HCT116 (cell line): ENCODE results near the gene TEX101. TPM values are rescaled to one million over a fixed set of nuclear protein-coding genes. Genes with fewer than 3 reads are reported as not detected.
"Not testable (repeated sequence)": the region's sequence is repeated elsewhere in the genome, so short reads cannot be mapped to it uniquely, and the experiment has no call there.

Experiments
- ATAC-seq: fragments of 200-7000 bp; cut with Tn5 transposase; 2 replicates; pipeline ENCODE4 v1.9.1; 2020; ENCODE audit warnings: mild to moderate bottlenecking, moderate library complexity
- BruUV-seq: library from RNA; stranded (reverse); fragments of 400-500 nt; replicated peaks from 2 replicates; lab custom pipeline; 2021; lab: Mats Ljungman, UMichigan
- CTCF ChIA-PET: fragments of 300-600 bp; sonication (Branson Sonifier 250); formaldehyde crosslinking; loops from one replicate; lab custom pipeline; 2021; ENCODE audit warnings: antibody characterized with exemption; lab: Charles Lee
- POLR2A ChIA-PET: fragments of 300-600, 350-600 bp; sonication (Branson Sonifier 250); formaldehyde crosslinking; loops from one replicate; lab custom pipeline; 2021; ENCODE audit warnings: antibody characterized with exemption; lab: Charles Lee
- RAD21 ChIA-PET, 2 experiments: fragments of 300-600 bp; sonication (Branson Sonifier 250); formaldehyde crosslinking; loops; one replicate each; lab custom pipeline; 2023; ENCODE audit warnings: low total read pairs in 2 of 2; ENCODE audit not compliant: uncharacterized antibody in 2 of 2, unreplicated experiment in 2 of 2, low non-redundant PET in 1 of 2; lab: Charles Lee
- DNase-seq: peaks from one replicate; pipeline ENCODE4 v3.0.0-alpha.2; 2010; ENCODE audit warnings: low read depth, low spot score
- H2AFZ ChIP-seq: fragments of 200-600 bp; shearing (Covaris generic), sonication (generic); 2 replicates; pipeline ENCODE4 v1.6.1; 2017; ENCODE audit warnings: low read depth, mixed run types, mixed read lengths, antibody characterized with exemption, low read length; ENCODE audit not compliant: poor library complexity, severe bottlenecking
- H3K27ac ChIP-seq: 2 replicates; pipeline ENCODE4 v1.5.1; 2012; ENCODE audit warnings: low read depth, low read length
- H3K27me3 ChIP-seq: fragments of 200-600 bp; sonication (generic); 2 replicates; pipeline ENCODE4 v1.6.1; 2016; ENCODE audit warnings: mixed run types, low read length, mixed read lengths; ENCODE audit not compliant: insufficient read depth
- H3K36me3 ChIP-seq, 2 experiments: fragments of 200-500 bp in 1 of 2; fragments of 200-600 bp in 1 of 2; sonication (Bioruptor generic) in 1 of 2; sonication (generic) in 1 of 2; 2 replicates each; pipeline versions ENCODE4 v1.5.1 to v1.6.1; 2014 to 2016; ENCODE audit warnings: low read length in 2 of 2, inconsistent platforms in 1 of 2, mixed read lengths in 1 of 2, mixed run types in 1 of 2; ENCODE audit not compliant: insufficient read depth in 2 of 2, control insufficient read depth in 1 of 2
- H3K4me1 ChIP-seq, 2 experiments: fragments of 200-600 bp in 1 of 2; sonication (generic) in 1 of 2; 2 replicates each; pipeline versions ENCODE4 v1.5.1 to v1.6.1; 2012 to 2017; ENCODE audit warnings: low read length in 2 of 2, inconsistent platforms in 1 of 2, mild to moderate bottlenecking in 1 of 2, mixed read lengths in 1 of 2, mixed run types in 1 of 2, moderate library complexity in 1 of 2; ENCODE audit not compliant: insufficient read depth in 2 of 2, control insufficient read depth in 1 of 2
- H3K4me2 ChIP-seq: fragments of 200-600 bp; sonication (generic); 2 replicates; pipeline ENCODE4 v1.6.1; 2017; ENCODE audit warnings: mixed run types, low read length, mixed read lengths
- H3K4me3 ChIP-seq, 2 experiments: fragments of 200-600 bp in 1 of 2; sonication (generic) in 1 of 2; replicated peaks in 1 of 2; 2 replicates each; pipeline ENCODE4 v1.5.1; 2011 to 2016; ENCODE audit warnings: low read length in 2 of 2, control low read depth in 1 of 2, low read depth in 1 of 2, mild to moderate bottlenecking in 1 of 2, mixed read lengths in 1 of 2, mixed run types in 1 of 2
- H3K79me2 ChIP-seq: fragments of 200-600 bp; sonication (generic); 2 replicates; pipeline ENCODE4 v1.6.1; 2017; ENCODE audit warnings: mild to moderate bottlenecking, mixed run types, low read length, moderate library complexity, mixed read lengths; ENCODE audit not compliant: insufficient read depth
- H3K9ac ChIP-seq: fragments of 200-600 bp; sonication (generic); 2 replicates; pipeline ENCODE4 v1.6.1; 2016; ENCODE audit warnings: low read length, mixed read lengths
- H3K9me2 ChIP-seq: fragments of 200-600 bp; sonication (generic), shearing (Covaris generic); 2 replicates; pipeline ENCODE4 v1.6.1; 2017; ENCODE audit warnings: mixed run types, mild to moderate bottlenecking, moderate library complexity; ENCODE audit not compliant: insufficient read depth
- H3K9me3 ChIP-seq, 2 experiments: fragments of 200-500 bp in 1 of 2; fragments of 200-600 bp in 1 of 2; sonication (Bioruptor generic) in 1 of 2; sonication (generic) in 1 of 2; 2 replicates each; pipeline ENCODE4 v1.6.1; 2014 to 2017; ENCODE audit warnings: low read length in 2 of 2, mixed read lengths in 2 of 2, inconsistent platforms in 1 of 2, low read depth in 1 of 2, mild to moderate bottlenecking in 1 of 2, mixed run types in 1 of 2, moderate library complexity in 1 of 2; ENCODE audit not compliant: control insufficient read depth in 1 of 2, insufficient read depth in 1 of 2
- H4K20me1 ChIP-seq: fragments of 200-600 bp; sonication (generic), shearing (Covaris generic); 2 replicates; pipeline ENCODE4 v1.6.1; 2017; ENCODE audit warnings: mixed run types, mild to moderate bottlenecking, moderate library complexity; ENCODE audit not compliant: insufficient read depth
- JUND ChIP-seq: IDR thresholded peaks from 2 replicates; pipeline ENCODE4 v1.6.1; 2012
- SRF ChIP-seq: IDR thresholded peaks from 2 replicates; pipeline ENCODE4 v1.6.1; 2012; ENCODE audit warnings: low read depth
- TCF7L2 ChIP-seq: IDR thresholded peaks from 2 replicates; pipeline ENCODE4 v1.7.0; 2011; ENCODE audit warnings: borderline replicate concordance, inconsistent platforms; ENCODE audit not compliant: insufficient read depth, insufficient read length; ENCODE audit errors: extremely low read depth
- intact Hi-C: fragments of 100-400 bp; cut with micrococcal nuclease; formaldehyde crosslinking; loops from 2 replicates; pipeline ENCODE4 v1.10.0; 2022
- total RNA-seq: library from RNA; stranded (reverse); gene quantifications from one replicate; pipeline ENCODE4 v1.2.1, GENCODE V29; 2021; ENCODE audit not compliant: unreplicated experiment
- TF ChIP-seq, protein P1 (sequence below), 3 experiments: fragments of 200-600 bp in 1 of 3; sonication (generic) in 1 of 3; IDR thresholded peaks in 2 of 3; conservative IDR thresholded peaks in 1 of 3; 2 replicates each; pipeline ENCODE4 v1.5.1; 2012 to 2017; ENCODE audit warnings: low read depth in 2 of 3, low read length in 2 of 3, antibody characterized with exemption in 1 of 3, borderline replicate concordance in 1 of 3, control low read depth in 1 of 3, mild to moderate bottlenecking in 1 of 3, mixed read lengths in 1 of 3, mixed run types in 1 of 3, moderate library complexity in 1 of 3; ENCODE audit not compliant: insufficient read depth in 1 of 3

The TEX101 gene
- total RNA-seq, 1 experiment from 2014 or later, result not detected

DNA sequence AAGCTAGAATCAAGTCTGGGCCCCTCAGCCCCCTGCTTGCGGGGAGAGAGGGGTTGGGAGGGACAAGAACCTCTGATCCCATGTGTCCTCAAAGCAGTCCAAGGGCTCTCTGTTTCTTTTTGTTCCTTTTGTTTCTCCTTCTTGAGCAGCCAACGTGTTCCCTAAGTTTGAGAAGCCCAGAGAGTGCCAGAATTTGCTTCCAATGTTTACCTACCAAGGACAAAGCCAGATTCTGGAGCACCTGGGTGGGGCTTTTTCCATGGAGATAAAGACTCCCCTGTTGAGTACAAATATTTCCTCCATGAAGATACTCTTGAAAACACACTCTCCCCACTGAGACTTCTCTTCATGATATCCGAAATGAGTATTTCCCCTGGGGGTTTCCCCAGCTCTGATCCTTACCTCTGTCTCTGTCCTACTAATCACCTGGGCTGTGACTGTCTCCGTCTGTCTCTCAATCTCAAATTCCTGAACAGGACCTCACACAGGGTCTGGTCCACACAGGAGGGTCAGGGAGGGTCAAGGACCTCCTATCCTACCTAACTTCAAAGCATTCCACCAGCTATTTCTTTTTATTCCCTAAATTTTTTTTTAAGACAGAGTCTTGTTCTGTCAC is 33.8 kb upstream of the TEX101 start:
- BruUV-seq, result no TSS peak
- CTCF ChIA-PET, result interaction anchor here (1.2 kb wide), 1 partner anchor 66 kb away, joined by 3 read pairs; no protein-coding TSS in a partner anchor
- peaks cover 5% of the 10 kb centered on the region; the same call in 1 of the 2 replicates for H3K27me3 ChIP-seq

DNA sequence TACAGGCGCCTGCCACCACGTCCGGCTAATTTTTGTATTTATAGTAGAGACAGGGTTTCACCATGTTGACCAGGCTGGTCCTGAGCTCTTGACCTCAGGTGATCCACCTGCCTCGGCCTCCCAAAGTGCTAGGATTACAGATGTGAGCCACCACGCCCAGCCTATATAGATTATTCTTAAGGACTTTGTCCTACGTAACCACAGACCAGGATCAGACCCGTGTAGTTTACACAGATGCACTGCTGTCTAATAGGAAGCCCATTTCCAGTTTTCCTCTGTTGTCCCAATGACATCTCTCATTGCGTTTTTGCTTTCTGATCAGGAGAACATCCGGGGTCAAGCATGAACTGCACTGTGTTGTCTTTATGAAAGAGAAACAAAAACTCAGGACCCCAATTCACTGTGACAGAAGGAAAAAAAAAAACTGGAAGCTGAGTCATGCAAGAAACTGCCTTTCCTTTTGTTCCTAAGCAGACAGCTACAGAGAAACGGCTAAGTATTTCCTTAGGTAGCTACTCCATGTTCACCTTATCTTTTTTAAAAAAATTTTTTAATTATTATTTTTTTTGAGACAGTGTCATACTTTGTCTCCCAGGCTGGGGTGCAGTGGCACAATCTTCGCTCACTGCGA is 32.0 kb upstream of the TEX101 start:
- H2AFZ ChIP-seq, CTCF ChIA-PET, H3K9me3 ChIP-seq, POLR2A ChIA-PET, H3K9ac ChIP-seq, H3K27ac ChIP-seq, H3K27me3 ChIP-seq, intact Hi-C loops, H3K4me1 ChIP-seq, H3K9me2 ChIP-seq, BruUV-seq, H4K20me1 ChIP-seq, RAD21 ChIA-PET, ATAC-seq, H3K36me3 ChIP-seq, H3K4me2 ChIP-seq, H3K79me2 ChIP-seq, DNase-seq, H3K4me3 ChIP-seq: not testable (repeated sequence)

More for the DNA sequence above, 33.8 kb upstream of the TEX101 start:
- no peaks in the 10 kb centered on the region for H3K9me2 ChIP-seq
- H3K79me2 ChIP-seq, result no peaks in the 10 kb centered on the region
- H2AFZ ChIP-seq, result no peak overlapping the region
- H3K4me1 ChIP-seq, result no peaks in the 10 kb centered on the region
- no peaks in the 10 kb centered on the region for H3K36me3 ChIP-seq
- H3K9ac ChIP-seq, result no peak overlapping the region
- H3K4me3 ChIP-seq, result no peak overlapping the region
- TF ChIP-seq SRF (no peak), JUND (no peak), TCF7L2 (no peak)
- TF ChIP-seq, protein P1, sequence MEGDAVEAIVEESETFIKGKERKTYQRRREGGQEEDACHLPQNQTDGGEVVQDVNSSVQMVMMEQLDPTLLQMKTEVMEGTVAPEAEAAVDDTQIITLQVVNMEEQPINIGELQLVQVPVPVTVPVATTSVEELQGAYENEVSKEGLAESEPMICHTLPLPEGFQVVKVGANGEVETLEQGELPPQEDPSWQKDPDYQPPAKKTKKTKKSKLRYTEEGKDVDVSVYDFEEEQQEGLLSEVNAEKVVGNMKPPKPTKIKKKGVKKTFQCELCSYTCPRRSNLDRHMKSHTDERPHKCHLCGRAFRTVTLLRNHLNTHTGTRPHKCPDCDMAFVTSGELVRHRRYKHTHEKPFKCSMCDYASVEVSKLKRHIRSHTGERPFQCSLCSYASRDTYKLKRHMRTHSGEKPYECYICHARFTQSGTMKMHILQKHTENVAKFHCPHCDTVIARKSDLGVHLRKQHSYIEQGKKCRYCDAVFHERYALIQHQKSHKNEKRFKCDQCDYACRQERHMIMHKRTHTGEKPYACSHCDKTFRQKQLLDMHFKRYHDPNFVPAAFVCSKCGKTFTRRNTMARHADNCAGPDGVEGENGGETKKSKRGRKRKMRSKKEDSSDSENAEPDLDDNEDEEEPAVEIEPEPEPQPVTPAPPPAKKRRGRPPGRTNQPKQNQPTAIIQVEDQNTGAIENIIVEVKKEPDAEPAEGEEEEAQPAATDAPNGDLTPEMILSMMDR (IDR thresholded peaks at IDR 0.05 in 2 of 3, conservative IDR thresholded peaks at IDR 0.05 in 1 of 3; ENCODE audit: borderline replicate concordance in 1 of 3, insufficient read depth in 1 of 3, low read depth in 2 of 3, low read length in 2 of 3), result no peak
- ChIA-PET POLR2A (no interaction called here), RAD21 (no interaction called here)
- no peak overlapping the region for H3K4me2 ChIP-seq
- H3K27ac ChIP-seq, result no peak overlapping the region
- H4K20me1 ChIP-seq, result no peaks in the 10 kb centered on the region
- intact Hi-C loops, result no loop called here
- DNase-seq, result no peak
- ATAC-seq, result no peak
- no peaks in the 10 kb centered on the region for H3K9me3 ChIP-seq

DNA sequence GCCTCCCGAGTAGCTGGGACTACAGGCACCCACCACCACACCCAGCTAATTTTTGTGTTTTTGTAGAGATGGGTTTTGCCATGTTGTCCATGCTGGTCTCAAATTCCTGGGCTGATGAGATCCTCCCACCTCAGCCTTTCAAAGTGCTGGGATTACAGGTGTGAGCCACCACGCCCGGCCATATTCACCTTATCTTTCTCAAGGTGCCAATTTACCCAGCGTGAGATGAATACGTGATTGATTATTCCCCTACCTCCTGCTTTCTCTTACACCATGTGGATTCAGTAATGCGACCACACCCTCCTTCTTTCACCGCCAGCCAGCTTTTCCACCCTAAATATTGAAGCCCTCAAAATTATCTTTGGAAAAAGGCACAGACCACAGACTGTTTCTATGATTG is 31.4 kb upstream of the TEX101 start:
- H3K9ac ChIP-seq, ATAC-seq, CTCF ChIA-PET, H3K79me2 ChIP-seq, DNase-seq, H2AFZ ChIP-seq, RAD21 ChIA-PET, H3K36me3 ChIP-seq, H3K4me2 ChIP-seq, H3K27me3 ChIP-seq, intact Hi-C loops, H3K4me1 ChIP-seq, H3K27ac ChIP-seq, POLR2A ChIA-PET, H4K20me1 ChIP-seq, BruUV-seq, H3K9me3 ChIP-seq, H3K9me2 ChIP-seq, H3K4me3 ChIP-seq: not testable (repeated sequence)
